Spinal cord (tissue), 10 donors: ENCODE measurements around the gene EVI2B. TPM values are rescaled to one million over a fixed set of nuclear protein-coding genes. Genes with fewer than 3 reads are reported as not detected.
"Not testable (repeated sequence)": the region's sequence is repeated elsewhere in the genome, so short reads cannot be mapped to it uniquely, and the experiment has no call there.

ENCODE experiments used
- DNase-seq, 6 donors: peaks; one replicate each; pipeline versions ENCODE4 v3.0.0 to v3.0.0-alpha.2; 2013 to 2015; ENCODE audit warnings: low spot score in 6 of 6, low read depth in 4 of 6
- H3K27ac ChIP-seq: one replicate; pipeline ENCODE4 v1.5.1; 2013; ENCODE audit warnings: low read depth, low read length, control low read depth
- H3K27me3 ChIP-seq: one replicate; pipeline ENCODE4 v1.6.1; 2013; ENCODE audit warnings: low read length; ENCODE audit not compliant: control insufficient read depth, insufficient read depth
- H3K36me3 ChIP-seq: one replicate; pipeline ENCODE4 v1.6.1; 2013; ENCODE audit warnings: low read length; ENCODE audit not compliant: control insufficient read depth, insufficient read depth
- H3K4me1 ChIP-seq: one replicate; pipeline ENCODE4 v1.6.1; 2013; ENCODE audit warnings: low read length; ENCODE audit not compliant: control insufficient read depth, insufficient read depth
- H3K4me3 ChIP-seq: one replicate; pipeline ENCODE4 v1.5.1; 2013; ENCODE audit warnings: low read depth, low read length, control low read depth
- H3K9me3 ChIP-seq: one replicate; pipeline ENCODE4 v1.6.1; 2013; ENCODE audit warnings: low read length; ENCODE audit not compliant: control insufficient read depth, insufficient read depth
- WGBS: methylation state at CpG from one replicate; pipeline ENCODE4 v1.1.5; 2013; ENCODE audit warnings: missing lambda C conversion rate; ENCODE audit not compliant: insufficient coverage; 5-methylcytosine and 5-hydroxymethylcytosine counted together
- polyA plus RNA-seq, 2 donors: library from polyadenylated mRNA; unstranded; fragments of 120-200 nt; gene quantifications; one replicate each; pipeline ENCODE4 v1.2.1, GENCODE V29; 2013; ENCODE audit not compliant: insufficient read length in 2 of 2
- total RNA-seq, 2 donors: library from RNA; depleted of rRNA in 1 of 2; stranded (reverse); fragments of 120-200 nt in 1 of 2; fragments of >200 nt in 1 of 2; gene quantifications; one replicate each; pipeline versions ENCODE4 v1.2.3 to v1.2.4, GENCODE V29; 2013 to 2014
- donor health status: healthy.

Gene EVI2B
- total and polyA plus RNA-seq, 4 donors: 2.0 to 8.1 (median 5.4) TPM

DNA sequence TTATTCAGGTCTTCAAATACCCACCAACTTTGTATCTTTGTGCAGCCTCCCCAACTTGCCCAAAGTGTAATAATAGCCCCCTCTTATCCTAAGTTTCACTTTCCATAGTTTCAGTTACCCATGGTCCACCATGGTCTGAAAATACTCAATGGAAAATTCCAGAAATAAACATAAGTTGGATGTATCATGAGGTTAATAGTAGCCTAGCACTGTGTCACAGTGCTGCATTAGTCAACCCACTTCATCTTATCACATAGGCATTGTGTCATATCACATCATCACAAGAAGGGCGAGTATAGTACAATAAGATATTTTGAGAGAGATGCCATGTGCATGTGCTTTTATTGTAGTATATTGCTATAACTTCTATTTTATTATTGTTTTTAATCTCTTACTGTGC is 38.7 kb downstream of the EVI2B start:
- H3K27me3 ChIP-seq: no peaks in the 10 kb centered on the region
- H3K36me3 ChIP-seq: peaks cover 7% of the 10 kb centered on the region
- H3K9me3 ChIP-seq: no peaks in the 10 kb centered on the region
- WGBS: no CpG with 5 or more reads among the region's 1 CpG
- no peaks in the 10 kb centered on the region for H3K4me1 ChIP-seq
- no peak for DNase-seq
- H3K27ac ChIP-seq: no peak overlapping the region
- H3K4me3 ChIP-seq: no peak overlapping the region

DNA sequence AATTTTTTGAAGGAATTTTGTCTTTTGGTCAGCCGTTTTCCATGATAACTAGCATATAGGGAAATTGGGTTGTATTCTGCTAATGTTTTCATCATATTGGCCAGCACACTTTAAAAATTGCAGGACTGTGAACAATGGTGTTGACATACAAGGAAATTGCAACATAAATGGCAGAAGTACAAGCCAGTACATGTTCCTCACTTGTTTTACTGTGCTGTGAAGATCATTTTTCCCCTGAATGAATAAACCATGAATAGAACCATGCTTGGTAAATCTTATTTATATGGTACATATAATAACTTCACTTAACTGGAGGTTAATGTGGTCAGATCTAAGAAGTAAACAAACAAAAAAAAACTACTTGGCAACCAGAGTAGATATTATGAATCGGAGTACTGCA is 39.6 kb downstream of the EVI2B start:
- no peaks in the 10 kb centered on the region for H3K4me1 ChIP-seq
- no CpG with 5 or more reads among the region's 2 CpGs for WGBS
- peaks cover 8% of the 10 kb centered on the region for H3K36me3 ChIP-seq
- H3K9me3 ChIP-seq: no peaks in the 10 kb centered on the region
- DNase-seq: no peak
- H3K4me3 ChIP-seq: no peak overlapping the region
- no peaks in the 10 kb centered on the region for H3K27me3 ChIP-seq
- no peak overlapping the region for H3K27ac ChIP-seq

- Histone ChIP-seq H3K4me1 (no peaks in the 10 kb centered on the region), H3K9me3 (no peaks in the 10 kb centered on the region), H3K27ac (no peak overlapping the region), H3K4me3 (no peak overlapping the region), H3K36me3 (peaks cover 11% of the 10 kb centered on the region), H3K27me3 (no peaks in the 10 kb centered on the region)
- no CpG with 5 or more reads among the region's 1 CpG for WGBS
- no peak for DNase-seq
These were observed 40.3 kb downstream of the EVI2B start for GRCh38 chr17:31273516-31273915.

- Histone ChIP-seq H3K9me3 (no peaks in the 10 kb centered on the region), H3K4me3 (no peak overlapping the region), H3K27me3 (no peaks in the 10 kb centered on the region), H3K27ac (no peak overlapping the region), H3K4me1 (no peaks in the 10 kb centered on the region), H3K36me3 (peaks cover 17% of the 10 kb centered on the region)
- no peak for DNase-seq
These were observed 41.1 kb downstream of the EVI2B start for GRCh38 chr17:31272803-31273202.

DNA sequence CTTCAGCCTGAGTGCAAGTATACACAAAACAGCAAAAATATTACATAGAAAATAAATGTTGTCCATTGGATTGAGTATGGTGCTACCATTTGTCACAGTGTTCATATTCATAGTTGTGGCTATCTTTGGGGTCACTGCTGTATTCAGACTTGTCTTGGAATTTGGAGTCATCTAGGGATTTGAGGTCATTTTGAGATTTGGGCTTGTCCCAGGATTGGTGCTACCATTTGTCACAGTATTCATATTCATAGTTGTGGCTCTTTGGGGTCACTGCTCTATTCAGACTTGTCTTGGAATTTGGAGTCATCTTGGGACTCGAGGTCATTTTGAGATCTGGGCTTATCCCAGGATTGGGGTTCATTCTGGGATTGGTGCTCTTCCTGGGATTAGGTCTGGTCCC is 41.6 kb downstream of the EVI2B start:
- no peaks in the 10 kb centered on the region for H3K4me1 ChIP-seq
- no peak overlapping the region for H3K4me3 ChIP-seq
- H3K27me3 ChIP-seq: no peaks in the 10 kb centered on the region
- H3K9me3 ChIP-seq: no peaks in the 10 kb centered on the region
- DNase-seq: no peak
- H3K27ac ChIP-seq: no peak overlapping the region
- peaks cover 17% of the 10 kb centered on the region for H3K36me3 ChIP-seq
- WGBS: 89% methylated on average over 1 of the region's 1 CpG

GRCh38 chr17:31269578-31269983 is 44.3 kb downstream of the EVI2B start:
- WGBS: no CpG with 5 or more reads among the region's 1 CpG
- no peaks in the 10 kb centered on the region for H3K4me1 ChIP-seq
- H3K27me3 ChIP-seq: no peaks in the 10 kb centered on the region
- peaks cover 17% of the 10 kb centered on the region for H3K36me3 ChIP-seq
- H3K9me3 ChIP-seq: no peaks in the 10 kb centered on the region
- no peak overlapping the region for H3K27ac ChIP-seq
- no peak overlapping the region for H3K4me3 ChIP-seq
- peak in 2 of 6 donors; percentile 22 to 58 for DNase-seq

GRCh38 chr17:31269036-31269577 is 44.7 kb downstream of the EVI2B start:
- no peak for DNase-seq
- Histone ChIP-seq H3K4me1 (no peaks in the 10 kb centered on the region), H3K36me3 (peaks cover 17% of the 10 kb centered on the region), H3K9me3 (no peaks in the 10 kb centered on the region), H3K27me3 (no peaks in the 10 kb centered on the region), H3K4me3 (no peak overlapping the region), H3K27ac (no peak overlapping the region)
- WGBS: no CpG with 5 or more reads among the region's 2 CpGs

GRCh38 chr17:31266042-31266441 is 47.8 kb downstream of the EVI2B start:
- Histone ChIP-seq H3K27me3 (no peaks in the 10 kb centered on the region), H3K36me3 (peaks cover 13% of the 10 kb centered on the region), H3K4me3 (no peak overlapping the region), H3K27ac (no peak overlapping the region), H3K9me3 (no peaks in the 10 kb centered on the region), H3K4me1 (no peaks in the 10 kb centered on the region)
- WGBS: no CpG with 5 or more reads among the region's 2 CpGs
- DNase-seq: no peak

DNA sequence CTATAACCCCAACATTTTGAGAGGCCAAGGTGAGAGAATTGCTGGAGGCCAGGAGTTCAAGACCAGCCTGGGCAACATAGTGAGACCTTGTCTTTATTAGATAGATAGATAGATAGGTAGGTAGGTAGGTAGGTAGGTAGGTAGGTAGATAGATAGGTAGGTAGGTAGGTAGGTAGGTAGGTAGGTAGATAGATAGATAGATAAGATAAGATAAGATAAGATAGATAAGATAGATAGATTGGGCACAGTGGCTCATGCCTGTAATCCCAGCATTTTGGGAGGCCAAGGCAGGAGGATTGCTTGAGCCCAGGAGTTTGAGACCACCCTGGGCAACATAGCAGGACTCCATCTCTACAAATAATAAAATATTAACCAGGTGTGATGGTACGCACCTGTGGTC is 50.9 kb downstream of the EVI2B start:
- not testable (repeated sequence) for H3K27me3 ChIP-seq

GRCh38 chr17:31261601-31262000 is 52.3 kb downstream of the EVI2B start:
- no peaks in the 10 kb centered on the region for H3K36me3 ChIP-seq
- H3K9me3 ChIP-seq: no peaks in the 10 kb centered on the region
- H3K4me3 ChIP-seq: no peak overlapping the region
- no peaks in the 10 kb centered on the region for H3K4me1 ChIP-seq
- no CpG with 5 or more reads among the region's 1 CpG for WGBS
- no peak for DNase-seq
- no peak overlapping the region for H3K27ac ChIP-seq
- no peaks in the 10 kb centered on the region for H3K27me3 ChIP-seq

More for the DNA sequence above, 50.9 kb downstream of the EVI2B start:
- H3K4me1 ChIP-seq, H3K4me3 ChIP-seq, H3K36me3 ChIP-seq, H3K9me3 ChIP-seq, H3K27ac ChIP-seq, DNase-seq: not testable (repeated sequence)
- no CpG with 5 or more reads among the region's 1 CpG for WGBS
